ENCODE measurements around the gene GRIA1. TPM values are rescaled to one million over a fixed set of nuclear protein-coding genes. Genes with fewer than 3 reads are reported as not detected.

Gene GRIA1
- total and polyA plus RNA-seq, 10 of the 15 experiments (the other 5 are each of a cell fraction or from before 2014, with no cell fraction given), result 0.04 to 0.18 (median 0.04) TPM; not detected in 7

DNA sequence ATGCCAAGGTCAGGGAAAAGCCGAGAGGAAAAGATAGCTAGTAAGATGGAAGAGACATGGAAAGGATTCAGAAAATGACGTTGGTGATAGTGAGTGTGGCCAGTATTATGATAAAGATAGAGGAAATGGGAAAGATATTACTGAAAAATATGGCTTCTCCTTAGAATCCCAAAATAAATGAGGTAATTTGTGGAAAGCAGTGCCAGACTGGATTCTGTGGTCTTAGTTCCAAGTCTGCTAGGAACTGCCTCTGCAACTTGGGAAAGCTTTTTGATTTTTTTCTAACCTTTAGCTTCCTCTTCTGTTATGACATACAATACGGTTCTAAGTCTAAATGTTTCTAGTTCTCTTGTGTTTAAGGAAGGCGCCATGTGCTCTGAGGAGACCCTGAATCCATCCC is 54.2 kb downstream of the GRIA1 start:
- Histone ChIP-seq H3K4me2 (ENCODE audit: control insufficient read depth, insufficient read depth) (no peak overlapping the region), H3K27ac (ENCODE audit: control insufficient read depth, insufficient read depth) (no peak overlapping the region), H3K27me3 (replicated peaks in 1 of 2; ENCODE audit: control insufficient read depth in 2 of 2, insufficient read depth in 2 of 2, low read length in 1 of 2) (no peaks in the 10 kb centered on the region), H2AFZ (ENCODE audit: control insufficient read depth, low read depth, low read length) (no peak overlapping the region), H3K4me3 (no peak overlapping the region), H3K4me1 (ENCODE audit: control insufficient read depth, insufficient read depth, low read length) (no peaks in the 10 kb centered on the region), H3K9me3 (replicated peaks; ENCODE audit: control insufficient read depth, insufficient read depth, low read length) (no peaks in the 10 kb centered on the region), H3K79me2 (ENCODE audit: control insufficient read depth, insufficient read depth, low read length) (no peaks in the 10 kb centered on the region), H3K9ac (ENCODE audit: control insufficient read depth, insufficient read depth, low read length) (no peak overlapping the region), H4K20me1 (ENCODE audit: control insufficient read depth, insufficient read depth) (no peaks in the 10 kb centered on the region), H3K36me3 (ENCODE audit: control insufficient read depth in 2 of 2, insufficient read depth in 2 of 2, low read length in 1 of 2) (no peaks in the 10 kb centered on the region)
- intact Hi-C loops (cut with micrococcal nuclease; ENCODE audit: unreplicated experiment), result no loop called here
- DNase-seq (ENCODE audit: low read depth, low spot score), result no peak
- ChIA-PET RAD21 (ENCODE audit: unreplicated experiment) (no interaction called here), SMC1A (ENCODE audit: uncharacterized antibody, unreplicated experiment) (interaction anchor here (0.9 to 1.1 kb wide), 2 partner anchors 13 to 41 kb away, joined by 3 to 4 read pairs; no protein-coding TSS in a partner anchor), POLR2A (no interaction called here), CTCF (no interaction called here)
- 15% methylated on average over 4 of the region's 4 CpGs for WGBS (ENCODE audit: insufficient coverage, insufficient replicate concordance, low lambda C conversion rate, missing lambda C conversion rate)
- BruUV-seq (replicated peaks), result no TSS peak
- TF ChIP-seq SIN3A (IDR thresholded peaks at IDR 0.05; ENCODE audit: low read depth, low read length), result no peak
- no peak for TF ChIP-seq HCFC1 (IDR thresholded peaks at IDR 0.05; ENCODE audit: low read length)
- no peak for TF ChIP-seq RBBP5 (conservative IDR thresholded peaks at IDR 0.05)
- no peak for TF ChIP-seq TCF3 (IDR thresholded peaks at IDR 0.05; ENCODE audit: borderline replicate concordance, insufficient read depth, low read depth, low read length)
- ATAC-seq, result no peak
- FAIRE-seq, result no peak
- in situ Hi-C loops (cut with MboI), result no loop called here

- no peak overlapping the region for H3K4me2 ChIP-seq (ENCODE audit: control insufficient read depth, insufficient read depth)
- H2AFZ ChIP-seq (ENCODE audit: control insufficient read depth, low read depth, low read length), result no peak overlapping the region
- ChIA-PET POLR2A (no interaction called here), SMC1A (ENCODE audit: uncharacterized antibody, unreplicated experiment) (interaction anchor here (0.9 kb wide), 1 partner anchor 65 kb away, joined by 3 read pairs; no protein-coding TSS in a partner anchor), RAD21 (ENCODE audit: unreplicated experiment) (no interaction called here), CTCF (interaction anchor here (0.7 to 1.4 kb wide), 3 partner anchors 9 to 127 kb away, joined by 3 read pairs; no protein-coding TSS in a partner anchor)
- BruUV-seq (replicated peaks), result no TSS peak
- no peak overlapping the region for H3K9ac ChIP-seq (ENCODE audit: control insufficient read depth, insufficient read depth, low read length)
- in situ Hi-C loops (cut with MboI), result no loop called here
- no peaks in the 10 kb centered on the region for H3K27me3 ChIP-seq (replicated peaks in 1 of 2; ENCODE audit: control insufficient read depth in 2 of 2, insufficient read depth in 2 of 2, low read length in 1 of 2)
- no peak for TF ChIP-seq RBBP5 (conservative IDR thresholded peaks at IDR 0.05)
- no peak for TF ChIP-seq HDAC2 (IDR thresholded peaks at IDR 0.05)
- TF ChIP-seq MTA3 (IDR thresholded peaks at IDR 0.05; ENCODE audit: borderline replicate concordance, low read length), result no peak
- TF ChIP-seq SRF (IDR thresholded peaks at IDR 0.05; ENCODE audit: low read depth in 2 of 2, low read length in 2 of 2), result no peak
- TF ChIP-seq BHLHE40 (IDR thresholded peaks at IDR 0.05; ENCODE audit: borderline replicate concordance in 1 of 2, low read depth in 2 of 2, low read length in 1 of 2), result no peak
- TF ChIP-seq NR2C1 (IDR thresholded peaks at IDR 0.05), result no peak
- TF ChIP-seq TCF12 (IDR thresholded peaks at IDR 0.05; ENCODE audit: low read depth, low read length), result no peak
- TF ChIP-seq SMARCA5 (IDR thresholded peaks at IDR 0.05), result no peak
- no peak for TF ChIP-seq SMC3 (IDR thresholded peaks at IDR 0.05; ENCODE audit: borderline replicate concordance, low read length)
- no peak for TF ChIP-seq TAF1 (IDR thresholded peaks at IDR 0.05; ENCODE audit: borderline replicate concordance, low read depth, low read length)
- no peaks in the 10 kb centered on the region for H3K9me3 ChIP-seq (replicated peaks; ENCODE audit: control insufficient read depth, insufficient read depth, low read length)
- H3K36me3 ChIP-seq (ENCODE audit: control insufficient read depth in 2 of 2, insufficient read depth in 2 of 2, low read length in 1 of 2), result no peaks in the 10 kb centered on the region
- ATAC-seq (no peak), DNase-seq (ENCODE audit: low read depth, low spot score) (no peak), FAIRE-seq (no peak)
- H3K4me3 ChIP-seq, result no peak overlapping the region
- 0% methylated on average over 1 of the region's 1 CpG for WGBS (ENCODE audit: insufficient coverage, insufficient replicate concordance, low lambda C conversion rate, missing lambda C conversion rate)
- no peak overlapping the region for H3K27ac ChIP-seq (ENCODE audit: control insufficient read depth, insufficient read depth)
- no peaks in the 10 kb centered on the region for H4K20me1 ChIP-seq (ENCODE audit: control insufficient read depth, insufficient read depth)
- H3K79me2 ChIP-seq (ENCODE audit: control insufficient read depth, insufficient read depth, low read length), result no peaks in the 10 kb centered on the region
- no peaks in the 10 kb centered on the region for H3K4me1 ChIP-seq (ENCODE audit: control insufficient read depth, insufficient read depth, low read length)
- intact Hi-C loops (cut with micrococcal nuclease; ENCODE audit: unreplicated experiment), result no loop called here
Observed at GRCh38 chr5:153546566-153546965, 56.1 kb downstream of the GRIA1 start.

Measured in GM12878 (cell line).